Lung (tissue), 11 donors: ENCODE data around the gene SMIM45.
A peak's percentile ranks its signal among the peaks of the same experiment; 100 is the strongest.

ENCODE experiments used
- ATAC-seq: fragments of 200-7000 bp; cut with Tn5 transposase; one replicate; pipeline ENCODE4 v1.9.1; 2020; ENCODE audit warnings: moderate number of reproducible peaks; ENCODE audit not compliant: insufficient read depth, low FRiP score
- DNase-seq, 3 donors: peaks; one replicate each; pipeline ENCODE4 v3.0.0-alpha.2; 2013 to 2017
- H3K27ac ChIP-seq, 2 donors: one replicate each; pipeline ENCODE4 v1.5.1; 2013; ENCODE audit warnings: mild to moderate bottlenecking in 2 of 2, moderate library complexity in 2 of 2, control low read depth in 1 of 2, inconsistent platforms in 1 of 2, low read depth in 1 of 2, low read length in 1 of 2
- H3K27me3 ChIP-seq, 3 donors: one replicate each; pipeline ENCODE4 v1.5.1; 2013; ENCODE audit warnings: low read length in 2 of 3; ENCODE audit not compliant: control insufficient read depth in 3 of 3, insufficient read depth in 3 of 3
- H3K36me3 ChIP-seq, 4 donors: one replicate each; pipeline ENCODE4 v1.5.1; 2013; ENCODE audit warnings: low read length in 4 of 4, mild to moderate bottlenecking in 1 of 4, moderate library complexity in 1 of 4; ENCODE audit not compliant: control insufficient read depth in 4 of 4, insufficient read depth in 4 of 4
- H3K4me1 ChIP-seq, 5 donors: one replicate each; pipeline ENCODE4 v1.5.1; 2013; ENCODE audit warnings: low read length in 5 of 5, mild to moderate bottlenecking in 2 of 5, moderate library complexity in 1 of 5; ENCODE audit not compliant: control insufficient read depth in 5 of 5, insufficient read depth in 5 of 5
- H3K4me3 ChIP-seq: one replicate; pipeline ENCODE4 v1.5.1; 2013; ENCODE audit warnings: mild to moderate bottlenecking, control low read depth, moderate library complexity
- H3K9ac ChIP-seq, 2 donors: one replicate each; pipeline ENCODE4 v1.5.1; 2013; ENCODE audit warnings: low read length in 2 of 2, control low read depth in 1 of 2; ENCODE audit not compliant: insufficient read depth in 1 of 2
- H3K9me3 ChIP-seq, 4 donors: one replicate each; pipeline ENCODE4 v1.5.1; 2013; ENCODE audit warnings: low read length in 3 of 4, mild to moderate bottlenecking in 1 of 4, moderate library complexity in 1 of 4; ENCODE audit not compliant: control insufficient read depth in 4 of 4, insufficient read depth in 3 of 4
- CTCF ChIP-seq: IDR thresholded peaks from 2 replicates; pipeline ENCODE4 v1.5.1; 2012; ENCODE audit warnings: mild to moderate bottlenecking; ENCODE audit errors: control extremely low read depth, extremely low read depth
- WGBS, 2 donors: extraction: QIAGEN DNeasy Blood & Tissue Kit; methylation state at CpG; one replicate each; pipeline ENCODE4 v1.1.7; 2013; 5-methylcytosine and 5-hydroxymethylcytosine counted together
- donor health status: control.
- donor health status: control.
- donor health status: Bipolar disorder and iron deficiency.
- donor health status: healthy.
- donor health status: DM: yes; HTN: yes; CAD: no.

SMIM45 gene

GRCh38 chr22:41908411-41909309, 43.3 kb upstream of the SMIM45 start:
- Histone ChIP-seq H3K4me3 (no peak overlapping the region), H3K9me3 (no peaks in the 10 kb centered on the region), H3K27me3 (peaks cover 4 to 38% (median 24%) of the 10 kb centered on the region in 3 donors), H3K4me1 (peaks cover 0 to 11% (median 7%) of the 10 kb centered on the region in 5 donors), H3K36me3 (peaks cover 2 to 32% (median 12%) of the 10 kb centered on the region in 4 donors), H3K9ac (no peak overlapping the region), H3K27ac (no peak overlapping the region)
- DNase-seq: no peak
- WGBS, 2 donors: 60 to 61% methylated on average over 14 of the region's 14 CpGs
- TF ChIP-seq CTCF: no peak
- ATAC-seq: no peak

GRCh38 chr22:41909310-41910049, 42.5 kb upstream of the SMIM45 start:
- peaks cover 4 to 38% (median 24%) of the 10 kb centered on the region in 3 donors for H3K27me3 ChIP-seq
- TF ChIP-seq CTCF: no peak
- H3K27ac ChIP-seq: no peak overlapping the region
- ATAC-seq (no peak), DNase-seq (no peak)
- no peak overlapping the region for H3K4me3 ChIP-seq
- peaks cover 0 to 14% (median 9%) of the 10 kb centered on the region in 5 donors for H3K4me1 ChIP-seq
- WGBS, 2 donors: 24 to 34% methylated on average over 49 to 55 of the region's 55 CpGs
- H3K36me3 ChIP-seq: peaks cover 0 to 24% (median 8%) of the 10 kb centered on the region in 4 donors
- H3K9ac ChIP-seq: no peak overlapping the region
- no peaks in the 10 kb centered on the region for H3K9me3 ChIP-seq

GRCh38 chr22:41910050-41911000, 41.6 kb upstream of the SMIM45 start:
- Histone ChIP-seq H3K4me1 (peaks cover 0 to 17% (median 9%) of the 10 kb centered on the region in 5 donors), H3K9me3 (no peaks in the 10 kb centered on the region), H3K9ac (no peak overlapping the region), H3K4me3 (no peak overlapping the region), H3K36me3 (peaks cover 0 to 15% (median 4%) of the 10 kb centered on the region in 4 donors), H3K27ac (no peak overlapping the region), H3K27me3 (peaks cover 4 to 41% (median 27%) of the 10 kb centered on the region in 3 donors)
- WGBS, 2 donors: 1 to 2% methylated on average over 92 to 112 of the region's 112 CpGs
- TF ChIP-seq CTCF: no peak
- peak in 1 of 3 donors; percentile 56 for DNase-seq
- peak; percentile 13 for ATAC-seq
